Tibial nerve (tissue), 4 donors: ENCODE results near the gene SNPH.

Experiments
- CTCF ChIP-seq, 5 experiments: fragments of 200-600 bp in 3 of 5; fragments of 450-650 bp in 2 of 5; sonication (generic) in 3 of 5; IDR thresholded peaks; one replicate each; pipeline ENCODE4 v1.5.1; 2016 to 2019; ENCODE audit warnings: antibody characterized with exemption in 5 of 5, mild to moderate bottlenecking in 3 of 5, moderate library complexity in 2 of 5
- EP300 ChIP-seq, 2 donors: sonication (generic); formaldehyde crosslinking; IDR thresholded peaks; one replicate each; pipeline ENCODE4 v1.6.1; 2017; ENCODE audit warnings: antibody characterized with exemption in 2 of 2, mild to moderate bottlenecking in 1 of 2
- POLR2A ChIP-seq, 2 donors: fragments of 450-650 bp; IDR thresholded peaks; one replicate each; pipeline ENCODE4 v1.6.1; 2017; ENCODE audit warnings: antibody characterized with exemption in 2 of 2, mild to moderate bottlenecking in 2 of 2, moderate library complexity in 2 of 2

GRCh38 chr20:1264727-1265126 lies 1.4 kb upstream of the SNPH start:
- TF ChIP-seq CTCF (IDR thresholded peaks at IDR 0.05) (no peak), EP300 (IDR thresholded peaks at IDR 0.05) (no peak), POLR2A (IDR thresholded peaks at IDR 0.05) (no peak)
